Sigmoid colon (tissue), 7 donors: ENCODE measurements around the gene CBLB. TPM values are rescaled to one million over a fixed set of nuclear protein-coding genes. Genes with fewer than 3 reads are reported as not detected.

Experiments used
- DNase-seq: peaks from one replicate; pipeline ENCODE4 v3.0.0-alpha.2; 2019
- H3K27ac ChIP-seq, 4 donors: fragments of 200-600 bp; sonication (generic); one replicate each; pipeline ENCODE4 v1.5.1; 2016 to 2019; ENCODE audit warnings: mild to moderate bottlenecking in 1 of 4
- H3K27me3 ChIP-seq, 3 donors: fragments of 200-600 bp; sonication (generic); one replicate each; pipeline ENCODE4 v1.5.1; 2019; ENCODE audit warnings: mild to moderate bottlenecking in 1 of 3
- H3K36me3 ChIP-seq, 4 donors: fragments of 200-600 bp; sonication (generic); one replicate each; pipeline ENCODE4 v1.5.1; 2016 to 2019
- H3K4me1 ChIP-seq, 4 donors: fragments of 200-600 bp; sonication (generic); one replicate each; pipeline ENCODE4 v1.5.1; 2017 to 2019
- H3K4me3 ChIP-seq, 4 donors: fragments of 200-600 bp; sonication (generic); one replicate each; pipeline ENCODE4 v1.5.1; 2017 to 2019; ENCODE audit warnings: mild to moderate bottlenecking in 2 of 4, moderate library complexity in 1 of 4
- H3K9me3 ChIP-seq, 4 donors: fragments of 200-600 bp in 3 of 4; sonication (generic) in 3 of 4; one replicate each; pipeline versions ENCODE4 v1.5.1 to v1.6.1; 2013 to 2019
- CTCF ChIP-seq, 4 experiments: fragments of 450-650 bp in 3 of 4; fragments of 200-600 bp in 1 of 4; IDR thresholded peaks; one replicate each; pipeline ENCODE4 v1.5.1; 2016 to 2019; ENCODE audit warnings: antibody characterized with exemption in 4 of 4, mild to moderate bottlenecking in 3 of 4, moderate library complexity in 2 of 4
- EP300 ChIP-seq, 4 donors: sonication (generic); formaldehyde crosslinking; IDR thresholded peaks; one replicate each; pipeline ENCODE4 v1.6.1; 2017; ENCODE audit warnings: antibody characterized with exemption in 4 of 4
- POLR2A ChIP-seq, 2 donors: fragments of 450-650 bp; IDR thresholded peaks; one replicate each; pipeline ENCODE4 v1.6.1; 2016; ENCODE audit warnings: antibody characterized with exemption in 2 of 2, mild to moderate bottlenecking in 2 of 2, moderate library complexity in 2 of 2
- POLR2AphosphoS5 ChIP-seq, 4 donors: sonication (generic); formaldehyde crosslinking; IDR thresholded peaks; one replicate each; pipeline ENCODE4 v1.6.1; 2017; ENCODE audit warnings: antibody characterized with exemption in 4 of 4
- WGBS, 2 donors: extraction: QIAGEN DNeasy Blood & Tissue Kit; methylation state at CpG; one replicate each; pipeline ENCODE4 v1.1.7; 2013; 5-methylcytosine and 5-hydroxymethylcytosine counted together
- intact Hi-C: fragments of 100-400 bp; cut with DNase I; formaldehyde crosslinking; loops from one replicate; pipeline ENCODE4 v1.15.1; 2023
- polyA plus RNA-seq, 3 donors: library from polyadenylated mRNA; stranded (reverse); fragments of 200-250 nt; gene quantifications; one replicate each; pipeline ENCODE4 v1.2.3, GENCODE V29; 2013
- total RNA-seq, 4 donors: library from RNA; depleted of rRNA; stranded (reverse); fragments of >200 nt; gene quantifications; one replicate each; pipeline ENCODE4 v1.1.0, GENCODE V29; 2016
- donor health status: healthy with polysubstance abuse.
- donor health status: Bipolar disorder and iron deficiency.
- donor health status: healthy.

Gene CBLB
- total and polyA plus RNA-seq, 7 donors: 9.6 to 55.9 (median 27.4) TPM

- intact Hi-C loops: no loop called here
- no peak overlapping the region for H3K27ac ChIP-seq
- DNase-seq: no peak
- H3K9me3 ChIP-seq: no peaks in the 10 kb centered on the region
- 63 to 71% methylated on average over 2 of the region's 2 CpGs for WGBS, 2 donors
- H3K27me3 ChIP-seq: no peaks in the 10 kb centered on the region
- no peaks in the 10 kb centered on the region for H3K4me1 ChIP-seq
- TF ChIP-seq EP300 (IDR thresholded peaks at IDR 0.05): no peak
- no peak for TF ChIP-seq POLR2A (IDR thresholded peaks at IDR 0.05)
- TF ChIP-seq CTCF (IDR thresholded peaks at IDR 0.05): no peak
- TF ChIP-seq POLR2AphosphoS5 (IDR thresholded peaks at IDR 0.05): no peak
- H3K4me3 ChIP-seq: no peak overlapping the region
- H3K36me3 ChIP-seq: peaks cover 0 to 20% (median 0%) of the 10 kb centered on the region in 4 donors
Measured at GRCh38 chr3:105733356-105733755, 135.5 kb downstream of the CBLB start.

- intact Hi-C loops: no loop called here
Measured at GRCh38 chr3:105731686-105732085, 137.1 kb downstream of the CBLB start.

GRCh38 chr3:105730801-105731354 is 137.9 kb downstream of the CBLB start:
- intact Hi-C loops: no loop called here
- no peak overlapping the region for H3K27ac ChIP-seq
- H3K9me3 ChIP-seq: no peaks in the 10 kb centered on the region
- no peak for DNase-seq
- H3K36me3 ChIP-seq: peaks cover 0 to 26% (median 2%) of the 10 kb centered on the region in 4 donors
- H3K4me3 ChIP-seq: no peak overlapping the region
- no peaks in the 10 kb centered on the region for H3K4me1 ChIP-seq
- no peaks in the 10 kb centered on the region for H3K27me3 ChIP-seq
- TF ChIP-seq POLR2A (IDR thresholded peaks at IDR 0.05) (no peak), POLR2AphosphoS5 (IDR thresholded peaks at IDR 0.05) (no peak), EP300 (IDR thresholded peaks at IDR 0.05) (no peak), CTCF (IDR thresholded peaks at IDR 0.05) (no peak)

More at GRCh38 chr3:105731686-105732085, 137.1 kb downstream of the CBLB start:
- Histone ChIP-seq H3K27me3 (no peaks in the 10 kb centered on the region), H3K4me1 (no peaks in the 10 kb centered on the region), H3K4me3 (no peak overlapping the region), H3K9me3 (no peaks in the 10 kb centered on the region), H3K27ac (no peak overlapping the region), H3K36me3 (peaks cover 0 to 26% (median 2%) of the 10 kb centered on the region in 4 donors)
- no peak for TF ChIP-seq EP300 (IDR thresholded peaks at IDR 0.05)
- no peak for TF ChIP-seq CTCF (IDR thresholded peaks at IDR 0.05)
- TF ChIP-seq POLR2A (IDR thresholded peaks at IDR 0.05): no peak
- TF ChIP-seq POLR2AphosphoS5 (IDR thresholded peaks at IDR 0.05): no peak
- DNase-seq: no peak
- WGBS, 2 donors: 97 to 98% methylated on average over 1 of the region's 1 CpG

GRCh38 chr3:105729667-105730066 is 139.1 kb downstream of the CBLB start:
- H3K27ac ChIP-seq: no peak overlapping the region

More at GRCh38 chr3:105729667-105730066, 139.1 kb downstream of the CBLB start:
- WGBS, 2 donors: 86 to 90% methylated on average over 3 of the region's 3 CpGs
- no peaks in the 10 kb centered on the region for H3K4me1 ChIP-seq
- H3K27me3 ChIP-seq: no peaks in the 10 kb centered on the region
- H3K9me3 ChIP-seq: no peaks in the 10 kb centered on the region
- DNase-seq: no peak
- intact Hi-C loops: no loop called here
- TF ChIP-seq CTCF (IDR thresholded peaks at IDR 0.05): no peak
- no peak for TF ChIP-seq POLR2AphosphoS5 (IDR thresholded peaks at IDR 0.05)
- TF ChIP-seq POLR2A (IDR thresholded peaks at IDR 0.05): no peak
- TF ChIP-seq EP300 (IDR thresholded peaks at IDR 0.05): no peak
- H3K4me3 ChIP-seq: no peak overlapping the region
- H3K36me3 ChIP-seq: peaks cover 0 to 26% (median 2%) of the 10 kb centered on the region in 4 donors
